Progenitor cell of endocrine pancreas (in vitro differentiated cells): ENCODE measurements around the gene CHPF2. TPM values are rescaled to one million over a fixed set of nuclear protein-coding genes. Genes with fewer than 3 reads are reported as not detected.

ENCODE experiments used
- DNase-seq: peaks from one replicate; pipeline ENCODE4 v3.0.0; 2021; ENCODE audit warnings: low spot score; ENCODE audit not compliant: unreplicated experiment
- H3K27ac Mint-ChIP-seq: 2 replicates; pipeline ENCODE4 v1.8.0; 2021; ENCODE audit warnings: mild to moderate bottlenecking, moderate library complexity, mixed read lengths
- H3K27me3 Mint-ChIP-seq: 2 replicates; pipeline ENCODE4 v1.8.0; 2021; ENCODE audit warnings: mixed read lengths
- H3K36me3 Mint-ChIP-seq: 2 replicates; pipeline ENCODE4 v1.8.0; 2022; ENCODE audit warnings: mixed read lengths; ENCODE audit not compliant: insufficient read depth
- H3K4me1 Mint-ChIP-seq: 2 replicates; pipeline ENCODE4 v1.8.0; 2021; ENCODE audit warnings: low read depth, mixed read lengths
- H3K4me3 Mint-ChIP-seq: 2 replicates; pipeline ENCODE4 v1.8.0; 2021; ENCODE audit warnings: low read depth, mild to moderate bottlenecking, moderate library complexity, mixed read lengths
- H3K9me3 Mint-ChIP-seq: 2 replicates; pipeline ENCODE4 v1.8.0; 2021; ENCODE audit warnings: low read depth, mixed read lengths
- CTCF ChIP-seq: fragments of 200-600 bp; sonication (generic); IDR thresholded peaks from one replicate; pipeline ENCODE4 v1.5.0; 2021; ENCODE audit warnings: antibody characterized with exemption, mild to moderate bottlenecking; ENCODE audit not compliant: unreplicated experiment
- total RNA-seq: library from RNA; stranded (reverse); gene quantifications from 2 replicates; pipeline ENCODE4 v1.2.1, GENCODE V29; 2021

Gene CHPF2
- total RNA-seq, 1 donor from 2014 or later: 42.2 TPM

GRCh38 chr7:151207315-151207714 is 25.0 kb upstream of the CHPF2 start:
- H3K4me1 Mint-ChIP-seq: peaks cover 2% of the 10 kb centered on the region
- H3K4me3 Mint-ChIP-seq: no peak overlapping the region
- H3K36me3 Mint-ChIP-seq: peaks cover 2% of the 10 kb centered on the region
- no peak for TF ChIP-seq CTCF
- DNase-seq: no peak
- peaks cover 55% of the 10 kb centered on the region for H3K27me3 Mint-ChIP-seq
- no peaks in the 10 kb centered on the region for H3K9me3 Mint-ChIP-seq
- H3K27ac Mint-ChIP-seq: peak overlapping the region; percentile 69

GRCh38 chr7:151207804-151208203 is 24.5 kb upstream of the CHPF2 start:
- Mint-ChIP-seq H3K27ac (no peak overlapping the region), H3K36me3 (peaks cover 2% of the 10 kb centered on the region), H3K9me3 (no peaks in the 10 kb centered on the region), H3K4me1 (peaks cover 2% of the 10 kb centered on the region), H3K4me3 (no peak overlapping the region), H3K27me3 (peaks cover 53% of the 10 kb centered on the region)
- no peak for DNase-seq
- no peak for TF ChIP-seq CTCF

GRCh38 chr7:151208253-151208862 is 23.9 kb upstream of the CHPF2 start:
- no peak for DNase-seq
- H3K27ac Mint-ChIP-seq: no peak overlapping the region

GRCh38 chr7:151209588-151209987 is 22.7 kb upstream of the CHPF2 start:
- Mint-ChIP-seq H3K27me3 (peaks cover 39% of the 10 kb centered on the region), H3K27ac (no peak overlapping the region), H3K9me3 (no peaks in the 10 kb centered on the region), H3K4me3 (no peak overlapping the region), H3K36me3 (peaks cover 2% of the 10 kb centered on the region), H3K4me1 (peaks cover 2% of the 10 kb centered on the region)
- TF ChIP-seq CTCF: no peak
- DNase-seq: no peak

More at GRCh38 chr7:151208253-151208862, 23.9 kb upstream of the CHPF2 start:
- Mint-ChIP-seq H3K27me3 (peaks cover 48% of the 10 kb centered on the region), H3K36me3 (peaks cover 2% of the 10 kb centered on the region), H3K9me3 (no peaks in the 10 kb centered on the region), H3K4me3 (no peak overlapping the region), H3K4me1 (peaks cover 2% of the 10 kb centered on the region)
- TF ChIP-seq CTCF: no peak

- Mint-ChIP-seq H3K4me3 (no peak within 1 kb of the TSS), H3K27me3 (peaks cover 33% of the 10 kb centered on the region), H3K36me3 (peaks cover 5% of the 10 kb centered on the region), H3K4me1 (peaks cover 2% of the 10 kb centered on the region), H3K27ac (no peak within 1 kb of the TSS), H3K9me3 (no peaks in the 10 kb centered on the region)
- no peak for TF ChIP-seq CTCF
- DNase-seq: no peak
Observed at GRCh38 chr7:151210087-151210854, 22.0 kb upstream of the CHPF2 start, which contains the start of gene H2BK1. TSS of gene H2BK1 (minus strand) at chr7:151210488. CDS start at chr7:151210318, 170 bp downstream.
